ENCODE data around the gene NOL7. TPM values are rescaled to one million over a fixed set of nuclear protein-coding genes. Genes with fewer than 3 reads are reported as not detected.

The NOL7 gene
- total and polyA plus RNA-seq, 2 of the 13 experiments (the other 11 are each of a cell fraction or from before 2014, with no cell fraction given): 37.8 to 186 TPM

DNA sequence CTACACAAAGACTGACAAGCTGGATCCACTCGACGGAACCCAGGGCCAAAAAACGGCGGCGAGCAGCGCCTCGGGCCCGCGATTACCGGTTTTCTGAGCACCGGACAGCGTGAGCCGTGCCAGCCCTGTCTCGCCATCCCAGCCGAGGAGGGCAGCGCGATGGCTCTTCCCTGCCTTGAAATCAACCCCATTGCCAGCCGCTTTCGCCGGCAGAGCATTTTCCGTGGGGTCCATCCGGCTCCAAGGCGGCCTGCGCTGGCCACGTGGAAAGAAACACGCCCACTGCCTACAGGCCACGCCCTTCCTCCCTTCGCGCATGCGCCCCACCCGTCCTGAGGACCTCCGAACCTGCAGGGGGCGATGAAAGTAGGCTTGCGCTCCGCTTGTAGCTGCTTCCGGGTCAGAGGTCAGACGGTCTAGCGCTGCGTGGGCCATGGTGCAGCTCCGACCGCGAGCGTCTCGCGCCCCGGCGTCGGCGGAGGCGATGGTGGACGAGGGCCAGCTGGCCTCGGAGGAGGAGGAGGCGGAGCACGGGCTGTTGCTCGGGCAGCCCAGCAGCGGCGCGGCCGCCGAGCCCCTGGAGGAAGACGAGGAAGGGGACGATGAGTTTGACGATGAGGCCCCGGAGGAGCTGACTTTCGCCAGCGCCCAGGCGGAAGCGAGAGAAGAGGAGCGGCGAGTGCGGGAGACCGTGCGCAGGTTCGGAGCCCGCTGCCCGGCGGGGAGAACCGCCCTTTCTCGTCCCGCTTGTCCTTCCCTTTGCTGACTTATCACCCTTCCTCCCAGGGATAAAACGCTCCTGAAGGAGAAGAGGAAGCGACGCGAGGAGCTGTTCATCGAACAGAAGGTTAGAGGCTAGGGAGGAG is at the start of gene NOL7 (continued):
- no peak for TF ChIP-seq ZNF282 (IDR thresholded peaks at IDR 0.05; ENCODE audit: partially characterized antibody)
- TF ChIP-seq BRF2 (CRISPR knock-in tag; IDR thresholded peaks at IDR 0.05): peak; percentile 95
- TF ChIP-seq SRF (IDR thresholded peaks at IDR 0.05; ENCODE audit: low read depth, low read length): no peak
- peak; percentile 84; the same call in 1 of the 2 replicates for TF ChIP-seq RFXANK (CRISPR knock-in tag; IDR thresholded peaks at IDR 0.05)
- peak; percentile 94; the same call in 1 of the 2 replicates for TF ChIP-seq GTF3A (CRISPR knock-in tag; conservative IDR thresholded peaks at IDR 0.05)
- TF ChIP-seq ATF7-NPFF (CRISPR knock-in tag; IDR thresholded peaks at IDR 0.05; ENCODE audit: low read depth): peak; percentile 97
- peak; percentile 90 for TF ChIP-seq ZNF768 (CRISPR knock-in tag; IDR thresholded peaks at IDR 0.05)
- peak; percentile 88 for TF ChIP-seq ZNF160 (CRISPR knock-in tag; IDR thresholded peaks at IDR 0.05)
- peak; percentile 84 for TF ChIP-seq PHF21A (CRISPR knock-in tag; IDR thresholded peaks at IDR 0.05)
- TF ChIP-seq, protein P1, sequence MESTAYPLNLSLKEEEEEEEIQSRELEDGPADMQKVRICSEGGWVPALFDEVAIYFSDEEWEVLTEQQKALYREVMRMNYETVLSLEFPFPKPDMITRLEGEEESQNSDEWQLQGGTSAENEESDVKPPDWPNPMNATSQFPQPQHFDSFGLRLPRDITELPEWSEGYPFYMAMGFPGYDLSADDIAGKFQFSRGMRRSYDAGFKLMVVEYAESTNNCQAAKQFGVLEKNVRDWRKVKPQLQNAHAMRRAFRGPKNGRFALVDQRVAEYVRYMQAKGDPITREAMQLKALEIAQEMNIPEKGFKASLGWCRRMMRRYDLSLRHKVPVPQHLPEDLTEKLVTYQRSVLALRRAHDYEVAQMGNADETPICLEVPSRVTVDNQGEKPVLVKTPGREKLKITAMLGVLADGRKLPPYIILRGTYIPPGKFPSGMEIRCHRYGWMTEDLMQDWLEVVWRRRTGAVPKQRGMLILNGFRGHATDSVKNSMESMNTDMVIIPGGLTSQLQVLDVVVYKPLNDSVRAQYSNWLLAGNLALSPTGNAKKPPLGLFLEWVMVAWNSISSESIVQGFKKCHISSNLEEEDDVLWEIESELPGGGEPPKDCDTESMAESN (CRISPR knock-in tag; conservative IDR thresholded peaks at IDR 0.05): peak; percentile 99
- TF ChIP-seq ZNF34 (CRISPR knock-in tag; IDR thresholded peaks at IDR 0.05; ENCODE audit: borderline replicate concordance): peak; percentile 85
- TF ChIP-seq ZMYM4 (CRISPR knock-in tag; IDR thresholded peaks at IDR 0.05): peak; percentile 100
- TF ChIP-seq, protein P2, sequence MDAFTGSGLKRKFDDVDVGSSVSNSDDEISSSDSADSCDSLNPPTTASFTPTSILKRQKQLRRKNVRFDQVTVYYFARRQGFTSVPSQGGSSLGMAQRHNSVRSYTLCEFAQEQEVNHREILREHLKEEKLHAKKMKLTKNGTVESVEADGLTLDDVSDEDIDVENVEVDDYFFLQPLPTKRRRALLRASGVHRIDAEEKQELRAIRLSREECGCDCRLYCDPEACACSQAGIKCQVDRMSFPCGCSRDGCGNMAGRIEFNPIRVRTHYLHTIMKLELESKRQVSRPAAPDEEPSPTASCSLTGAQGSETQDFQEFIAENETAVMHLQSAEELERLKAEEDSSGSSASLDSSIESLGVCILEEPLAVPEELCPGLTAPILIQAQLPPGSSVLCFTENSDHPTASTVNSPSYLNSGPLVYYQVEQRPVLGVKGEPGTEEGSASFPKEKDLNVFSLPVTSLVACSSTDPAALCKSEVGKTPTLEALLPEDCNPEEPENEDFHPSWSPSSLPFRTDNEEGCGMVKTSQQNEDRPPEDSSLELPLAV (CRISPR knock-in tag; conservative IDR thresholded peaks at IDR 0.05; ENCODE audit: low read depth): no peak; the same call in none of the 2 replicates
- peak; percentile 95 for TF ChIP-seq ZNF605 (CRISPR knock-in tag; IDR thresholded peaks at IDR 0.05)
- peak; percentile 99 for TF ChIP-seq BORCS8-MEF2B (CRISPR knock-in tag; IDR thresholded peaks at IDR 0.05)
- peak; percentile 73; the same call in 1 of the 2 replicates for TF ChIP-seq ZNF572 (CRISPR knock-in tag; IDR thresholded peaks at IDR 0.05)
- TF ChIP-seq U2AF1 (optimal IDR thresholded peaks at IDR 0.05; ENCODE audit: low read depth, low read length): peak; percentile 58
- TF ChIP-seq POLR2AphosphoS5 (IDR thresholded peaks at IDR 0.05; ENCODE audit: low read depth, low read length): peak; percentile 91
- TF ChIP-seq RBAK (CRISPR knock-in tag; IDR thresholded peaks at IDR 0.05): no peak
- TF ChIP-seq ATM (IDR thresholded peaks at IDR 0.05; ENCODE audit: borderline replicate concordance): no peak
- TF ChIP-seq, protein P3, sequence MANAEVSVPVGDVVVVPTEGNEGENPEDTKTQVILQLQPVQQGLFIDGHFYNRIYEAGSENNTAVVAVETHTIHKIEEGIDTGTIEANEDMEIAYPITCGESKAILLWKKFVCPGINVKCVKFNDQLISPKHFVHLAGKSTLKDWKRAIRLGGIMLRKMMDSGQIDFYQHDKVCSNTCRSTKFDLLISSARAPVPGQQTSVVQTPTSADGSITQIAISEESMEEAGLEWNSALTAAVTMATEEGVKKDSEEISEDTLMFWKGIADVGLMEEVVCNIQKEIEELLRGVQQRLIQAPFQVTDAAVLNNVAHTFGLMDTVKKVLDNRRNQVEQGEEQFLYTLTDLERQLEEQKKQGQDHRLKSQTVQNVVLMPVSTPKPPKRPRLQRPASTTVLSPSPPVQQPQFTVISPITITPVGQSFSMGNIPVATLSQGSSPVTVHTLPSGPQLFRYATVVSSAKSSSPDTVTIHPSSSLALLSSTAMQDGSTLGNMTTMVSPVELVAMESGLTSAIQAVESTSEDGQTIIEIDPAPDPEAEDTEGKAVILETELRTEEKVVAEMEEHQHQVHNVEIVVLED (CRISPR knock-in tag; IDR thresholded peaks at IDR 0.05; ENCODE audit: borderline replicate concordance): peak; percentile 95
- TF ChIP-seq ZBTB2 (CRISPR knock-in tag; IDR thresholded peaks at IDR 0.05; ENCODE audit: low read depth): peak; percentile 97
